Stimulated activated CD4-positive, alpha-beta T cell treated with anti-CD3 and anti-CD28 coated beads, TNF-alpha, amount 100 ng/mL, for 4 hours (primary cell): ENCODE measurements around the gene DLGAP1.

Experiments used
- DNase-seq, 3 experiments: peaks; one replicate each; pipeline ENCODE4 v3.0.0-alpha.2; 2020; ENCODE audit warnings: low read depth in 3 of 3

The DLGAP1 gene

GRCh38 chr18:4172196-4173100 lies 282.7 kb downstream of the DLGAP1 start:
- DNase-seq = no peak

- no peak for DNase-seq
Measured at GRCh38 chr18:4157352-4157751, 297.8 kb downstream of the DLGAP1 start.

DNA sequence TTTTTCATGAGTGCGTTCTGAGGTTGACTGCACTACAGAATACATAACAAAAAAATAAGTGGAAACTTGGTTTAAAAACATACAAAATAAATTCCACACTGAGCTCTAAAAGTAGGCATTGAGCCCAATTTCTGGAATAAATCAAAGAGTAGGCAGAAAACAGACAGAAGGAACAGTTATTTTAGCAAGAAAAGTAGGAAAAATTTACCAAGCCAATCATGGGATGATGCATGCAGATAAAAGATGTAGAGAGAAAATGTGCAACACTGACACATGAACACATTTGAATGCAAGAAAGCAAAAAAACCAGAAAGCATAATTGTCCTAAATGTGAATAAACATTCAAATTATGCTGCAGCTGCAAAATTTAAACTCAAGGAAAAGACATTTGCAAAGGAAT lies 308.3 kb downstream of the DLGAP1 start:
- DNase-seq = no peak

DNA sequence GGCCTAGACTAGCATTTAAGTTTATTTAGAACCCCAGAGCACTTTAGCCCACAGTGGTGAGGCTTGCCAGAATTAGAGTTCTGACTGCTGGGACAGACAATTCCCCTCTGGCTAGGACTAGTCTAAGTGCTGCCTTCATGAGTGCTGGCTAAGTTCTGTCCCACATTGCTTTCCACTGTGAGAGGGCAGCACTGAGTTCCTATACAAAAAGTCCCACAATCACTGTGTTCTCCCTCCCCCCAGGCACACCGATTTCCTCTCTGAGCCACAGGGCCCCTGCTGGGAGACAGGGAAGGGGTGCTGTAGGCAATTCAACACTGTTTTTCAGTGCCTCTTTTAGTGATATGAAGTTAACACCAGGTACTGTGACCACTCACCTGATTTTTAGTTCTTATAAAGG lies 310.9 kb downstream of the DLGAP1 start:
- no peak for DNase-seq

DNA sequence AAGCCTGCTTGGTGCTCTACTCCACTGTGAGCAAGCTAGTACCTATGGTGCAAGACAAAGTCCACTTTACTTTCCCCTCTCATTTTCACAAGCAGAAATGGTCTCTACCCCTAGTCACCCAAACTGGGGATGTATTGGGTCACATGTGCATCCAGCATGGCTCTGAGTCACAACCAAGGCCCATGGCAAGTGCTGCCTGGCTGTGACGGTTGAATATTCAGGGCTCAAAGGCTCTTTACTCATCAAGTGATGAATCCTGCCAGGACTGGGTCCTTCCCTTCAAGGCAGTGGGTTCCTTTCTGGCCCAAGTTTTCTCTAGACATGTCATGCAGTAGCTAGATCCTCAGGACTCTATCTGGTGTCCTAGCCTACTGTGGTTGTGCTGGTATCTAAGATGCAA lies 311.5 kb downstream of the DLGAP1 start:
- DNase-seq = no peak

GRCh38 chr18:4142876-4143275 lies 312.2 kb downstream of the DLGAP1 start:
- no peak for DNase-seq

- no peak for DNase-seq
Measured at GRCh38 chr18:4134700-4135099, 320.4 kb downstream of the DLGAP1 start.

DNA sequence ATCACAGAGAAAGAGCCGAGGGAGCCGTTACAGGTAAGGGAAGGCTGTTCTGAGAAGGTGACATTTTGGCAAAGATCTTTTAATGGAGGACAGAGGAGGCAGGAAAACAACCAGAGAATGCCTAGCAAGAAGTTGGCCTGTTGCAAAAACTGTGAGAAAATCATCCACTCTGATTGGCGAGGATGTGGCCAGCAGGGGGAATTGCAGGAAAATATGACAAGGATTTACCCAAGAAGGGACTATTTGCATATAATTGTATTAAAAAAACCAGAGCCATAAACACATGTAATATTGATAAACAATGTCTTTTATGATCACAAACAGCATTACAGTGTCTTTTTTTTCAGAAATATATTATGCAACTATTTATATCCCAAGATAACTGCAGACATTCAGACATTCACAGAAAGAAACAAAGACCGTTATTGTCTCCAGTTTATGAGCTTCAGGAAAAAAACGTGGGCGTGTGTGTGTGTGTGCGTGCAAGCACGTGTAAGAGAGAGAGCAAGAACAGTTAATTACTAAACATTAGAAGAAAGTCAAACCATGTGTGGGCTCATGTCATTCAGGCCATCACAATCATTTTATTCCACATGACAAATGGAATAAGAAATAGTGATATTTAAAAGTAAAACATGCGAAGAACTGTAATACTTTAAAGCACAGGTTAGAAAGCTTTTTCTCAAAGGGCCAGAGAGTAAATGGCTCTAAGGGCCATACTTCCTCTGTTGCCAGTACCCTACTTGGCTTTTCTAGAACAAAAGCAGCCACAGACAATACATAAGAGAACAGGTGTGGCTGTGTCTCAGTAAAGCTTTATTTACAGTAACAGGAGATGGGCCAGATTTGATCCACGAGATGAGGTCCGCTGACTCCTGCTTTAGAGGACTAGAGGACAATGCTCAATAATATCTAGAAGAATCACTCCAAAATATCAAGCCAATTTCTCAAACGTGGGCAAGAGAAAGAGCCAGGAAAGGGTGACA lies 324.1 kb downstream of the DLGAP1 start:
- DNase-seq = no peak

DNA sequence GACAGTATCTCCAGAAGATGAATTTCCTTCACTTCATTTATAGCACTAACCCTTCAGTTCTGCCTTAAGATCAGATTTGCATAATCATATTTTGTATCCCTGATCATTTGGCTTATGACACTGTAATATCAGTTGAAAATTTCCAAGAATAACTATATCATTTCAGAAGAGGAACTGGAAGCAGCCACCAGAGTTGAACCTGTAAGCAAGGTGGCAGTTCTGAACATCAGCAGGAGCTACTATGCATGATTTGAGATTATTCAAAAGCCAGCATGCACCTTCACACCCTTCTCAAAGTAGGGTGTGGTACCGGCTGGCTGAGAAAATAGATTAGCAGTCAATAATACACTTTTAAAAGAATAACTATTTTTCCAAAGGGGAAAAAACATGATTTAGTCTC lies 328.2 kb downstream of the DLGAP1 start:
- DNase-seq = no peak

DNA sequence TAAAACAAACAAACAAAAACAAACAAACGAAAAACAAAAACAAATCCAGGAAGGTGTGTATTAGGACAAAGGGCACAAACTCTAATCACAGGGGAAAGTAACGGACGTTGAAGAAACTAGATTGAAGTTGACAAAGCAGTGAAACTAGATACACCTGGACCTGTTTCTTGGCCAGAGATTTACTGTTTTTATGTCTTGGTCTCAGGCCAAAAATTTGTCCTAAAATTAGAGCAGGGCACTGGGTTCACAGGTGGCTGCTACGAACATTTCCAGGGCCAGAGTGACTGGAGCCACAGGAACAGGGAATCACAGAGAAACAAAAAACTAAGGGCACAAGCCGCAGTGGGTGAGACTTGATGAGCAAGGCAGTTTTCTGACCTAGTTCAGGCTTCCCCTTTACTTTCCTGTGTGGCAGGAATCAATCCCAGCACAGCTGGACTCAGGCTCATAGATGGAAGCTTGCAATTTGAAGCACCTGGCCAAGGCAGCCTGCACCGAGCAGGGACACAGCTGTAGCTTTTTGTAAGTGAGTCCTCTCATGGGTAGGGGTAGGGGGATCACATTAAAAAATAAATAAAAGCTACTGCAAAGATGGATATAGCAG lies 329.4 kb downstream of the DLGAP1 start:
- DNase-seq = no peak

DNA sequence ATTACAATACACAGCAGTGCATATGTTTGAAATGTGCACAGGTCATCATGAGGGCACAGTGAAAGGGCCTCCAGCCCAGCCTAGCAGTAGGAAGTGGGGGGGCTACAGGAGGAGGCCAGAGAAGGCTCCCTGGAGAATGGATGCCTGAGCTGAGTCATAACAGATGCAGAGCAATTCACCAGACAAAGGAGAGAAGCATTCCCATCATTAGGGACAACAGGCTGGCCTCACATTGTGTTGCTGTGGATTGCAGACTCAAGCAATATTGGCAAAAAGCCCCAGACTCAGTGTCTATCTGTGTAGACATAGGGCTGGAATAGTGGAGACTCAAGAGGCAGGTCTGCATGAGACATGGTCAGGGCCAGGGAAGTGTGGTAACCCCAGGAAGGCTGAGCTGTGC lies 329.9 kb downstream of the DLGAP1 start:
- no peak for DNase-seq

DNA sequence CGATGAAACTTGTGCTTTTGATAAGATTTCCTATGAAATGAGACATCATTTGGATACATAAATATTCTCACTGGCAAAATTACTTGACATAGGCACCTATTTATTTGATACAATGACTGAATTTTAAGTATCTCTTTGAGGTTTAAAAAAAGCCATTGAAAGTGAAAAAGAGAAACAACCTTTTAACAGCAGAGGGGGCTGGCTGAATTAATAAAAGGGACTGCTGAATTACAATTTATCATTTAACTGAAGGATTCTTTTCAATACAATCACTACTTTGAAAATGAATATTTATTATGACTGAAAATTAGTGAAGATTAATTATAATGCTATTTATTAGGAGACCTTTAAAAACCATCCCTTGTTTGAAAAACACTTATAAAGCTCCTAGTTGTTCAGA lies 335.3 kb downstream of the DLGAP1 start:
- DNase-seq = no peak

GRCh38 chr18:4119127-4119648 lies 335.9 kb downstream of the DLGAP1 start:
- no peak for DNase-seq

GRCh38 chr18:4108016-4108415 lies 347.1 kb downstream of the DLGAP1 start:
- no peak for DNase-seq

DNA sequence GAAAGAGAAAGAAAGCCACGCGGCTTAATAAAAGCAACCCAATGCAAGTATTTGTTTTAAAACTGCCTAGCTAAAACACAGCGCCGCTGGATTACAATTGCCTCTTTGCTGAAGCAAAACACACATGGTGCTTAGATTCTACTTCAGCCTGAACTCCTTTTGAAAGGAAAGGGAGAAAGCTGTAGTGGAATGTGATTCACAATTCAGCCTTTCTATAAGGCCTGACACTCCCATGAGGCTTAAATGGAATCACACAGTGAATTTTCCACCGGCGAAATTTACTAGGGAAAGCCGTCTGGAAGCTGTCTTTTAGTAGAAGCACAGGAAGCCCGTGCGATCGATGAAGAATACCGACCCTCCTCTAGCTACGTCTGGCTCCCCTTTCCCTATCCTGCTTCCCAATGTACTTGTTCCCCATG lies 348.0 kb downstream of the DLGAP1 start:
- DNase-seq = no peak

GRCh38 chr18:4106407-4107033 lies 348.6 kb downstream of the DLGAP1 start:
- DNase-seq = peak; percentile 5 to 36 (median 11)

DNA sequence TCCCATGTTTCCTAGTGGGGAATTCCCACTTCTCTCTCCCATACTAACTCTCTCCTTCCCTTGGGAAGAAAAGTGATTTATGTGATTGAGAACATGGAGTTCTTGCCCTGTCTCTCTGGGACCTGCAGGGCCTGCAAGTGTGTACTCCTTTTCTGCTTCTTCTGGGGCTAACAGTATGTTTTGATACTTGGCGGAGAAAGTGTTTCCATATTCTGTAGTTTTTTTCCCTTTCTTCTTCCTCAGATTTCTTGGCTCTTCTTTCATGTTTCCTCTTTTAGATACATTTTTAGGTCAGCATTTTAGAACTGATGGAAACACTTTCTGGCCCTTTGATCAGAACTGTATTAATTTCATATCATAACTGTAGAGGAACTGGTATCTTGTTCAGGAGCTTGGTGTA lies 352.2 kb downstream of the DLGAP1 start:
- DNase-seq = no peak

DNA sequence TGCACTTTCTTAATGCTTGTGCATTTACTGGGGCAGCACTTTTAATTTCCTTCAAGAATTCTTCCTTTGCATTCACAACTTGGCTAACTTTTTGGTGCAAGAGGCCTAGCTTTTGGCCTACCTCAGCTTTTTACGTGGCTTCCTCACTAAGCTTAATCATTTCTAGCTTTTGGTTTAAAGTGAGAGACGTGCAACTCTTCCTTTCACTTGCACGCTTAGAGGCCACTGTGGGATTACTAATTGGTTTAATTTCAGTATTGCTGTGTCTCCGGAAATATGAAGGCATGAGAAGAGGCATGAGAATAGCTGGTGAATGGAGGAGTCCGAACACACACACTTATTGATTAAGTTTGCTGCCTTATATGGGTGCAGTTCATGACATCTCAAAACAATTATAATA lies 354.1 kb downstream of the DLGAP1 start:
- DNase-seq = no peak

GRCh38 chr18:4096486-4096885 lies 358.6 kb downstream of the DLGAP1 start:
- DNase-seq = no peak

- DNase-seq = no peak
Measured at GRCh38 chr18:4093676-4094075, 361.4 kb downstream of the DLGAP1 start.

DNA sequence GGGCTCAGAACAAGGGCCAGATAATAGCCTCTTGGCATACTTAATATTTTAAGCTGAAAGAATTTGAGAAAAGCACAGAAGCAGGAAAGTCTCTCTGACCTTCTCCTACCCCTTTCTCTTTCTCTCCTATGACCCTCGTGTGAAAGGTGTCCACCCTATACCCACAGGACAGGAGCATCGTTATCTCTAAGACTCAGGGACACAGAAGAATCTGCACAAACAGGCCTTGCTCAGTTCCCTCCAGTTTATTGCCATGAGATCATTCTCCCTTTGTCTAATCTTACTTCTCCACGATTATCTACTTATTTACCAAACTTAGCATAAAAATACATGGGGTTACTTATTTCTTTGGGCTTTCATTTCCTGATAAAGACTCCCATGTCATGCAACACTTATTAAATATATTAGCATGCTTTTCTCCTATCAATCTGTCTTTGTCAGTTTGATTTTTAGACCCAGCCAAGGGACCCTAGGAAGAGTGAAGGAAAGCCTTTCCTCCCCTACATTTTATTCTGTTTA lies 370.7 kb downstream of the DLGAP1 start:
- no peak for DNase-seq
